ENCODE results near the gene TMEM94.
A peak's percentile ranks its signal among the peaks of the same experiment; 100 is the strongest.
"Not testable (repeated sequence)": the region's sequence is repeated elsewhere in the genome, so short reads cannot be mapped to it uniquely, and the experiment has no call there.

TMEM94 gene
- 38.0 to 77.8 (median 70.7) reads per million in 3 experiments for total RNA-seq

- DNase-seq: peak; percentile 90
Measured at GRCh38 chr17:75456417-75457046, at the start of gene TMEM94. TMEM94 (plus strand) TSS chr17:75456635; CDS start chr17:75471906, 15,271 bp downstream.

GRCh38 chr17:75407655-75408352 is 48.6 kb upstream of the TMEM94 start:
- no peak for DNase-seq

- DNase-seq: no peak
Measured at GRCh38 chr17:75410141-75410540, 46.3 kb upstream of the TMEM94 start.

GRCh38 chr17:75411328-75412067 is 44.9 kb upstream of the TMEM94 start:
- DNase-seq: no peak

- DNase-seq: peak; percentile 71
Measured at GRCh38 chr17:75412455-75413317, 43.7 kb upstream of the TMEM94 start.

- DNase-seq: no peak
Measured at GRCh38 chr17:75414488-75414887, 41.9 kb upstream of the TMEM94 start.

GRCh38 chr17:75416006-75416405 is 40.4 kb upstream of the TMEM94 start:
- DNase-seq: no peak

GRCh38 chr17:75417054-75417580 is 39.3 kb upstream of the TMEM94 start:
- DNase-seq: no peak

- no peak for DNase-seq
Measured at GRCh38 chr17:75418531-75418930, 37.9 kb upstream of the TMEM94 start.

- no peak for DNase-seq
Measured at GRCh38 chr17:75428543-75429469, 27.6 kb upstream of the TMEM94 start.

- no peak for DNase-seq
Measured at GRCh38 chr17:75430159-75430974, 26.1 kb upstream of the TMEM94 start.

- no peak for DNase-seq
Measured at GRCh38 chr17:75433218-75433783, 23.1 kb upstream of the TMEM94 start.

GRCh38 chr17:75434433-75434832 is 22.0 kb upstream of the TMEM94 start:
- DNase-seq: not testable (repeated sequence)

GRCh38 chr17:75437404-75437803 is 19.0 kb upstream of the TMEM94 start:
- DNase-seq: not testable (repeated sequence)

GRCh38 chr17:75439287-75439686 is 17.1 kb upstream of the TMEM94 start:
- DNase-seq: no peak

GRCh38 chr17:75440738-75441448 is 15.5 kb upstream of the TMEM94 start:
- no peak for DNase-seq

- no peak for DNase-seq
Measured at GRCh38 chr17:75442168-75443103, 14.0 kb upstream of the TMEM94 start.

GRCh38 chr17:75445296-75445695 is 11.1 kb upstream of the TMEM94 start:
- no peak for DNase-seq
